IMR-90 (cell line): ENCODE data around the gene GABRB3.

Experiments
- BHLHE40 ChIP-seq: fragments of 150-350 bp; IDR thresholded peaks from 2 replicates; pipeline ENCODE4 v1.6.1; 2016; ENCODE audit warnings: mild to moderate bottlenecking, low read depth, low read length
- CEBPB ChIP-seq: IDR thresholded peaks from 2 replicates; pipeline ENCODE4 v1.6.1; 2012; ENCODE audit warnings: low read depth, low read length, improper control_type of control experiment
- ELK1 ChIP-seq: fragments of 150-350 bp; IDR thresholded peaks from 2 replicates; pipeline ENCODE4 v1.6.1; 2016; ENCODE audit warnings: low read depth, mild to moderate bottlenecking, low read length, moderate library complexity, borderline replicate concordance
- MXI1 ChIP-seq: IDR thresholded peaks from 2 replicates; pipeline ENCODE4 v1.6.1; 2012; ENCODE audit warnings: low read depth, mild to moderate bottlenecking, low read length, moderate library complexity, borderline replicate concordance
- NFE2L2 ChIP-seq: fragments of 150-350 bp; IDR thresholded peaks from 2 replicates; pipeline ENCODE4 v1.6.1; 2016; ENCODE audit warnings: low read depth, mild to moderate bottlenecking, low read length
- POLR2A ChIP-seq: IDR thresholded peaks from 2 replicates; pipeline ENCODE4 v1.6.1; 2012; ENCODE audit warnings: mild to moderate bottlenecking, low read depth, low read length
- RCOR1 ChIP-seq: IDR thresholded peaks from 2 replicates; pipeline ENCODE4 v1.6.1; 2012; ENCODE audit warnings: mild to moderate bottlenecking, low read length, improper control_type of control experiment; ENCODE audit not compliant: insufficient replicate concordance
- RFX5 ChIP-seq: IDR thresholded peaks from 2 replicates; pipeline ENCODE4 v1.8.0; 2012; ENCODE audit warnings: low read depth, mild to moderate bottlenecking, low read length, moderate library complexity
- SMC3 ChIP-seq: fragments of 150-350 bp; IDR thresholded peaks from 2 replicates; pipeline ENCODE4 v1.6.1; 2016; ENCODE audit warnings: low read depth, mild to moderate bottlenecking, antibody characterized with exemption, low read length, moderate library complexity
- TF ChIP-seq, protein P1 (sequence below): conservative IDR thresholded peaks from 2 replicates; pipeline ENCODE4 v1.5.1; 2012; ENCODE audit warnings: mild to moderate bottlenecking, low read depth, low read length, improper control_type of control experiment
- TF ChIP-seq, protein P2 (sequence below): fragments of 150-350 bp; IDR thresholded peaks from 2 replicates; pipeline ENCODE4 v1.6.1; 2017; ENCODE audit warnings: mild to moderate bottlenecking, antibody characterized with exemption, low read length, low read depth

- TF ChIP-seq, protein P1, sequence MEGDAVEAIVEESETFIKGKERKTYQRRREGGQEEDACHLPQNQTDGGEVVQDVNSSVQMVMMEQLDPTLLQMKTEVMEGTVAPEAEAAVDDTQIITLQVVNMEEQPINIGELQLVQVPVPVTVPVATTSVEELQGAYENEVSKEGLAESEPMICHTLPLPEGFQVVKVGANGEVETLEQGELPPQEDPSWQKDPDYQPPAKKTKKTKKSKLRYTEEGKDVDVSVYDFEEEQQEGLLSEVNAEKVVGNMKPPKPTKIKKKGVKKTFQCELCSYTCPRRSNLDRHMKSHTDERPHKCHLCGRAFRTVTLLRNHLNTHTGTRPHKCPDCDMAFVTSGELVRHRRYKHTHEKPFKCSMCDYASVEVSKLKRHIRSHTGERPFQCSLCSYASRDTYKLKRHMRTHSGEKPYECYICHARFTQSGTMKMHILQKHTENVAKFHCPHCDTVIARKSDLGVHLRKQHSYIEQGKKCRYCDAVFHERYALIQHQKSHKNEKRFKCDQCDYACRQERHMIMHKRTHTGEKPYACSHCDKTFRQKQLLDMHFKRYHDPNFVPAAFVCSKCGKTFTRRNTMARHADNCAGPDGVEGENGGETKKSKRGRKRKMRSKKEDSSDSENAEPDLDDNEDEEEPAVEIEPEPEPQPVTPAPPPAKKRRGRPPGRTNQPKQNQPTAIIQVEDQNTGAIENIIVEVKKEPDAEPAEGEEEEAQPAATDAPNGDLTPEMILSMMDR: no peak
- no peak for TF ChIP-seq RFX5
- no peak for TF ChIP-seq POLR2A
- TF ChIP-seq RCOR1: no peak
- no peak for TF ChIP-seq BHLHE40
- no peak for TF ChIP-seq NFE2L2
- TF ChIP-seq, protein P2, sequence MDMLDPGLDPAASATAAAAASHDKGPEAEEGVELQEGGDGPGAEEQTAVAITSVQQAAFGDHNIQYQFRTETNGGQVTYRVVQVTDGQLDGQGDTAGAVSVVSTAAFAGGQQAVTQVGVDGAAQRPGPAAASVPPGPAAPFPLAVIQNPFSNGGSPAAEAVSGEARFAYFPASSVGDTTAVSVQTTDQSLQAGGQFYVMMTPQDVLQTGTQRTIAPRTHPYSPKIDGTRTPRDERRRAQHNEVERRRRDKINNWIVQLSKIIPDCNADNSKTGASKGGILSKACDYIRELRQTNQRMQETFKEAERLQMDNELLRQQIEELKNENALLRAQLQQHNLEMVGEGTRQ: no peak
- TF ChIP-seq CEBPB: no peak
- no peak for TF ChIP-seq MXI1
- TF ChIP-seq SMC3: no peak
- TF ChIP-seq ELK1: no peak
Measured at GRCh38 chr15:26580943-26581342, 191.9 kb downstream of the GABRB3 start.
